GM12864 (cell line): ENCODE measurements around the gene PHF13.
"Not testable (repeated sequence)": the region's sequence is repeated elsewhere in the genome, so short reads cannot be mapped to it uniquely, and the experiment has no call there.

Source experiments
- DNase-seq: peaks from one replicate; pipeline ENCODE4 v3.0.0-alpha.2; 2011; ENCODE audit warnings: low read depth
- H3K4me3 ChIP-seq: 2 replicates; pipeline ENCODE4 v1.5.1; 2011; ENCODE audit warnings: mild to moderate bottlenecking, low read depth, low read length, control low read depth
- CTCF ChIP-seq: IDR thresholded peaks from 2 replicates; pipeline ENCODE4 v1.5.1; 2011; ENCODE audit warnings: low read depth, mild to moderate bottlenecking, moderate library complexity, low read length, control low read depth, inconsistent platforms; ENCODE audit errors: missing control alignments

Gene PHF13

GRCh38 chr1:6653436-6654290 lies 40.1 kb downstream of the PHF13 start:
- no peak for DNase-seq
- H3K4me3 ChIP-seq, result no peak overlapping the region
- TF ChIP-seq CTCF, result no peak

- TF ChIP-seq CTCF, result no peak
- DNase-seq, result no peak
- no peak overlapping the region for H3K4me3 ChIP-seq
These were observed 43.6 kb downstream of the PHF13 start for GRCh38 chr1:6657138-6657537.

GRCh38 chr1:6658359-6659060 lies 45.0 kb downstream of the PHF13 start:
- TF ChIP-seq CTCF, result no peak
- no peak overlapping the region for H3K4me3 ChIP-seq
- DNase-seq, result no peak

GRCh38 chr1:6660415-6661049 lies 47.0 kb downstream of the PHF13 start:
- H3K4me3 ChIP-seq, result no peak overlapping the region
- no peak for TF ChIP-seq CTCF
- DNase-seq, result no peak

- not testable (repeated sequence) for DNase-seq, H3K4me3 ChIP-seq
These were observed 48.9 kb downstream of the PHF13 start for GRCh38 chr1:6662468-6662867.

- no peak for TF ChIP-seq CTCF
- DNase-seq, result no peak
- H3K4me3 ChIP-seq, result no peak overlapping the region
These were observed 53.2 kb downstream of the PHF13 start for GRCh38 chr1:6666696-6667095.

GRCh38 chr1:6667139-6667538 lies 53.6 kb downstream of the PHF13 start:
- TF ChIP-seq CTCF, result no peak

More at GRCh38 chr1:6667139-6667538, 53.6 kb downstream of the PHF13 start:
- no peak overlapping the region for H3K4me3 ChIP-seq
- DNase-seq, result no peak
